Measurements from ENCODE around the gene DAGLA.

- TF ChIP-seq CTCF (IDR thresholded peaks at IDR 0.05; ENCODE audit: insufficient read depth, low read length, poor library complexity, severe bottlenecking) = peak; percentile 58
- TF ChIP-seq EZH2phosphoT487 (conservative IDR thresholded peaks at IDR 0.05; ENCODE audit: low read length) = no peak
Measured at GRCh38 chr11:61776561-61777075, 96.4 kb downstream of the DAGLA start.

All from SU-DHL-6 (cell line).